GM19351 (cell line): ENCODE data around the gene ZNF181.
"Not testable (repeated sequence)": the region's sequence is repeated elsewhere in the genome, so short reads cannot be mapped to it uniquely, and the experiment has no call there.

Experiments used
- ATAC-seq: cut with Tn5 transposase; IDR thresholded peaks from one replicate; pipeline ENCODE4 v1.9.1; 2021; ENCODE audit warnings: mild to moderate bottlenecking, moderate library complexity; ENCODE audit not compliant: unreplicated experiment

The ZNF181 gene

DNA sequence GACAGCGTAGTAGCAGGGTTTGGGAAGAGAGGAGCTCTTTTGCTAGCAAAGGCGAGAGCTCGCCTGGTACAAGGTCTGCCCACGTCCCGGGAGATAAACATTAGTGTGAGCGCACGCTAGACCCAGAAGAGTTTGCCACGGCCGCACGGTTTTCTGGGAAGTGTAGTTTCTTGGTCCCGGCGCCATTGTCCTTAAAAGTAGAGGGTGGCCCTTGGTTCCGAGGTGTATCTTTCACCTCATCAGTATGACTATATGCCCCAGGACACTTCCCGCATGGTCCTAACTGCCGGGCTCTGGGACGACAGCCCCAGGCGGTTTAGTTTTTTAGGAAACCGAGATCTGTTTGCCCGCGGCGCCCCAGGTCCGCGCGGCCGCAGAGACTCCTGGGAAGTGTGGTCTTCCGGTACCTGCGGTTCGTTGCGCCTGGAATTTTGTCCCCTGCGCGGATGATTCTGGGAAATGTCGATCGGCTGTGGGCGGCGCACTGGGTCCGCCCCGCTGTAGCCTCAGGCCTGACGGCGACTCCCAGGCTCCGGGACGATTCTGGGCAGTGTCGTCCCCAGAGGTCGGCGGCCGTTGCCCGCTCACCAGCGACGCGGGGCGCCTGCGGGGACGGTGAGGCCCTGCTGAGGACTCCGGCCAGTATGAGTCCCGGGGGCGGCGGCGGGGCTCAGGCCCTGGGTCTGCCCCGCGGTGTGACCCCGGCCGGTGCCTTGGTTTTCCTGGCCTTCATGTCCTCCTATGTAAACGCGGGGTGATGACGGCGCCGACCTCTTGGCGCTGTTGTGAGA is at the start of gene ZNF181:
TSS of gene ZNF181 (plus strand) at position 498 of the 791 bp plus-strand sequence. CDS start 795 bp downstream, outside the sequence.
- ATAC-seq: peak; percentile 76

DNA sequence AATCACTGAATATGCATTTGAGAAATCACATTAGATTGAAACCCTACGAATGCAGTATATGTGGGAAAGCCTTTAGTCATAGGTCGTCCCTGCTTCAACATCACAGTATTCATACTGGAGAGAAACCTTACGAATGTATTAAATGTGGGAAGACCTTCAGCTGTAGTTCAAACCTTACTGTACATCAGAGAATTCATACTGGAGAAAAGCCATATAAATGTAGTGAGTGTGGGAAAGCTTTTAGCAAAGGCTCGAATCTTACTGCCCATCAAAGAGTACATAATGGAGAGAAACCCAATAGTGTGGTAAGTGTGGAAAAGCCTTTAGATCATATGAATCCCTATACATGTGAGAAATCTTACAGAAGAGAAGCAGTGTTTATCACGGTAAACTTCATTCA is 48.8 kb upstream of the ZNF181 start:
- not testable (repeated sequence) for ATAC-seq

DNA sequence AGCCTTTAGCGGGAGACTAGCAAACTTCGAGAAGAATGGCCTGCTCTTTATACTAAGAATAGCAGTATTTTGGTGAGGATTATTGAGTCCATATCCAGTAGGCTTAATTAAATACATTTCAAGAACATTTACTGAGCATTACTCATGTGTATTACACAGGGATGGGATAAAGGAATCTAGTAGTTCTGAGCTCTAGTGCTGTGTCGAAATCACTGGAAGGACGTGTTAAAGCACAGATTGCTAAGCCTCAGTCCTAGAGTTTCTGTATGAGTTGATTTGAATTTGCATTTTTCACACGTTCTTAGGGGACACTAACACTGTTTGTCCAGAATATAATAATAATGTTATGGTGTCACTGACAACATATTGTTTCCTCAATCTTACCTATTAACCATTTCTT is 47.6 kb upstream of the ZNF181 start:
- no peak for ATAC-seq

DNA sequence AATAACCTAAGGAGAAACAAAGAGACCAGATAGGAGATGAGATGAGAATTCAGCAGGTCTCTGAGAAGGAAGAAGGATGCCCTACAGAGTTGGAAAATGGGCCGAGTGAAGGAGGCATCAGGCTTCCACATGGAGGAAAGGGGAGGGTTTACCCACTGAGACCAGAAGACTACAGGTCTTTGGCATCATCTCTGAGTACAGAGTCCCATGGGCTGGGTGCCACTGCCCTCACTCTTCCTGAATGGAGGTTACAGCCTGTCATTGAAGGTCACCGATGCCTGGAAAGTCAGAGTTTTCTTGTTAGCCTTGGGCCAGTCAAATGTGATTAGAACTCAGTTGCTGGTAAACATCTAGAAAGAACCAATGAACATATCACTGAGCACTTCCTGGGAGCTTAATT is 46.7 kb upstream of the ZNF181 start:
- ATAC-seq: no peak

DNA sequence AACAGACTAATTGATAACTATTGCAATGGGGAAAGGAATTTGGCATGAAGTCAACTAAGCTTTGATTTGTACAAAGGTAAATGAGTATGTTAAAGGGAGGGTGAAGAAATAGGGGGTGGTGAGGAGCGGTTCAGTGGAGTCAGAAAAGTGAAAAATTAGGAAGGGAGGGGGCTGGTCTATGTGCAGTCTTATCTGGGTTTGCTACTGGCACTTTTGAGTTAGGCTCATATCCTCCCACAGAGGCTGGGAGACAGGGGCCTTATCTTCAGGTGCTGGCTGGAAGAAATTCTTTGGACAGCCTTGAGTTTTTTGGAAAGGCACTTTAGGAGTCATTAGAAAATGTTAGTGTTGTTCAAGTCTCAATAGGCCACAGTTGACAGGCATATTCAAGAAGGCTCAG is 45.5 kb upstream of the ZNF181 start:
- no peak for ATAC-seq

DNA sequence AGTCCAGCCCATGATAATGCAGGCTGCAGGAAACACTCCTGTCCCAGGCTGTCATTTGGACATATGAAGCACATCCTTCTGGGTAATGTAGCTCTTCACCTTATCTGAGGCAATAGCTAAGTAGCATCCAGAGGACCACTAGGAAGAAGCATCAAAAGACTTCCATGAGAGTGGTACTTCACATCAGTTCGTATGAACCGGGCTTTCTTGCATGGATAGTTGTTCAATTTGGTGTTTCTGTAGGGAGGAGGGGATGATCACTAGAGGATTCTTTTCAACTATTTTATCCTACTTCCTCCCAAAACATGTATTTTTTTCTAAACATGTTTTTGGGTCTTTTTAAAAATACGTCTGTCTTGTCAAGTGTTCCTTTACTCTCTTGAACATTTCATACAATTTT is 43.7 kb upstream of the ZNF181 start:
- no peak for ATAC-seq

DNA sequence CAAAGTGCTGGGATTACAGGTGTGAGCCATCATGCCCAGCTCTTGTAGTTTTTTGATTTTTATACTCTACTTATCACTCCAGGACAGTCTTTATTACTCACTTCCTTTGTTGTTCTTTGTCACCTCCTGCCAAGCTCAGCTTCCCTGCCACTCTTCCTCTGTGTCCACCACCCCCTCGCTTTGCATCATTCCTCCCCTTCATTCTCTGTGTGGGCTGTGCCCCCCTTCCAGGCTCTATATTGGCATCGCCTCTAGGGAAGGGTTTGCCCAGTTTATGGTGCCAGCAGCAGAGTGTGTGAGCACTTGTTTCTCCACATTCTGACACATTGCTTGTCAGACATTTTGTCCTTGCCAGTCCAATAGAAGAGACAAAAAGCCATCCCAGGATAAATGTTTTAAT is 41.5 kb upstream of the ZNF181 start:
- ATAC-seq: no peak

DNA sequence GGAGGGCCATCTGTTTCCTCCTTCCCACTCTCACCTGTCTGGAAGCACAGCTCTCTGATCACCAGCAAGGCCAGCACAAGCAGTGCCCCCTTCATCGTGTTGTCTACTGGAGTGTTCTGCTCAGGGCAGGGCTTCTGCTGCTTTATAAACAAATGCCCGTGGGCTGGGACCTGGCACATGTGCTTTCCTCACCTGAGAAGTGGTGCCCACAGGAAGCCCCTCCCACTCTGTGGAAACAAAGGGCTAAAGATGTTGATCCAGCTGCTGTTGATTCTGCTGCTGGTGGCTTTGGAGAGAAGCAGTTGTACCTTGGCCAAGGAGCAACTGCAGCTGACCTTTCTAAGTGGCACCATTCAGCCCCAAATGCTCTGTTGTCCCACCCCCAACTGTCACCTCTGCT is 26.4 kb upstream of the ZNF181 start:
- ATAC-seq: no peak

DNA sequence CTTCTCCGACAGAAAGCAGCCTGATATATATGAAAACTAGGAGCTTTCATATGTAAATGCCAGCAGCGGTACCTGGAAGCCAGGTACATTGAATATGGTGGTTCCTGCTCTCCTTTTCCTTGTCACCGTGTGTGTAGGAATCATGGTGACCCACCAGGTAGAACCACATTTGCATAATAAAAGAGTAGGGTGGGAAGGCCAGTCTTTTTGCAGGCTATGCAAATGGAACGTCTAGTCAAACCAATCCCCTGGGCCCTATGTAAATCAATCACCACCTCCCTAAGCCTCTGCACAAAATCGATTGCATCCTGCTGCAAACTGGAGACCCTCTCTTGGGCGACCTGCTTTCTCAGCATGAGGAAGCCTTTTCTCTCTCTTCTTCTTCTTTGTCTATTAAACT is 22.2 kb upstream of the ZNF181 start:
- no peak for ATAC-seq

DNA sequence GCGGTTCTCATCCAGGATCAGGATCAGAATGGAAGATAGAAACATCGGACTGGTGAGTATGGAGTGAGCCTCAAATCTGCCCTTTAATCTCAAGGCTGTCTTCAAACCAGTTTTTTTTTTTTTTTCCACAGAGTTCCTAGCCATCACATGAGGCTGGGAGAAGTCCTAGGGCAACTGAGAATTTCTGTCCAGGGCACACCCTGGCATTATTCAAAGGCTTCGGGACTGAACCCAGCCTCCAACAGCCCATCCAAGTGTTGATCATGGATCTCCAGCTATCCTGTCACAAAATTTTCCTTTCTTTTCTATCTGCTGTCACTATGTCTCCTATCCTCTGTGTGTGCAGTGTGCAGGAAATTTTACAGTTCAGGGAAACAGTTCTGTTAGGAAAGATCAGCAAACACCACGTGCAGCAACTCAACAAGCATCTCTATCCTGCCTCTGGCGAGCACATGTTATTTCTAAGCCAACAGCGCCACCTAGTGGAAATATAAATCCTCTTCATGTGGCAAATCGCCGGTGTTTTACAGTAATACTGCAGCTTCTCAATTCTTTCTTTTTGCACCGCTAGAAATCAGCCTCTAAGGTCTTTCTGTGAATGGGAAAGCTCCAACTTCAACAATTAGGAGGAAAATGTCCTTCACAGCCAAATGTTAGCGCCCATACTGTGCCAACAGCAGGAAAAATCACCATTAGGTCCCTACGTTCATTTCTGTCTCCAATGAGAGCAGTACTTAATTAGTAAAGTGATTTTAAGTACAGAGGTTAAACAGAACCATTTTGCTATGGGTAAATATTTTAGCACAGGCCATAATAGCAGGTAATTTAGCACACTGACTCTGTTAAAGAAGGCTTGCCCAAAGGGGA is 21.4 kb upstream of the ZNF181 start:
- no peak for ATAC-seq

DNA sequence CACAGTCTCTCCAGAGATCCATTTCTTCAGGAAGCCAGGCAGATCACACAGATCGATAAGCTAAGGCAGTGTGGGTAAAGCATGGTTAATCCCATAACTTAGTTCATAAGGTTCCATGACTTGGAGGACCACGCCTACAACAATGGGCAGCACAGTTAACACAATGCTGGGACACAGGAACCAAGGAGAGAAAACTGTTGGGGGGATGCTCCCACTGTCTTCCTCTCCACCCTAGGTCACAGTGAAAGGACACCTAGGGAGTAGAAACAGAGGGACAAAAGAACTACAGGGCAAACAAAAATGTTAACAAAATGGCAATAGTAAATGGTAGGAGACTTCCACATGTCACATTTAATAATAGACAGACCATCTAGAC is 20.8 kb upstream of the ZNF181 start:
- ATAC-seq: no peak

DNA sequence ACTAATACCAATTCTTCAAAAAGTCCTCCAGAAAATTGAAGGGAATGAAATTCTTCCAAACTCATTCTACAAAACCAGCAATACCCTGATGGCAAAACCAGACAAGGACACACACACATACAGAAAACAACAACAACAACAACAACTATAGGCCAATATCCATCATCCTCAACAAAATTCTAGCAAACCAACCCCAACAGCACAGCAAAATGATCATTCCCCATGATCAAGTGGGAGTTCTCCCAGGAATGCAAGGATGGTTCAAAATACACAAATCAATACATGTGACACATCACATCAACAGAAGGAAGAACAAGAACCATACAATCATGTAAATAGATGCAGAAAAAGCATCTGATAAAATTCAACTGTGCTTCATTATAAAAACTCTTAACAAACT is 18.7 kb upstream of the ZNF181 start:
- ATAC-seq: no peak

DNA sequence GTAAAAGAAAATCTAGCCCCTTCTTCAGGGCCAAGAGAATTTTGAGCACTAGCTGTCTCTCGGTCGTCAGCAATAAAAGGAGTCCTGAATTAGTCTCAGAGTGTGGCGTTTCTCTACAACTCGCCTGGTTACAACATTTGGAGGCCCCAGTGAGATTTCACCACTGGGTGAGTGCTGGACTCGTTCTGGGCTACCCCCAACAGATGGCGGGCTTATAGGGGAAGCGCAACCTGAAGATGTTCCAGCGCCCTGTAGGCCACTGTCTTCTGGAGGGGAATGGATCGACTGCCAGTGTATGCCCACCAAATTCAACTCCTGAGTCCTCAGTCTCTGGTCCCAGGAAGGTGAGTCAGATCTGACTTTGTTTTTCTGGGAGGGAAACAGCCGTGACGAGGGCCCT is 11.7 kb upstream of the ZNF181 start:
- no peak for ATAC-seq

DNA sequence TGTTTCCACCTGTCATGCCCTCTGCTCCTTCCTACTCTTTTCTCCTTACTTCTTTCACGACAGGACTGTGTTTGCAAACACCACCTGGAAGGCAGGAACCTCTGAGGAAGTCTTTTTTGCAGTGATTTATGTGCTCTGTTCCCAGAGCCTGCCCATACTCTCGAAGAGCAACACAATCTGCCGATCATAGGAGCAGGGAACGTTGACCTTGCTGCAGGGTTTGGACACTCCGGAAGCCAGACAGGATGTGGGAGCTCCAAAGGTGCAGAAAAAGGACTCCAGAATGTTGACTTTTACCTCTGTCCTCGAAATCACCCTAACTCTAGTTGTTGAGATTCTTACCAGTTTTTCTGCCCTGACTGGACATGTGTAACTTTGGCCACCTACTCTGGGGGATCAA is 8.6 kb upstream of the ZNF181 start:
- ATAC-seq: no peak

DNA sequence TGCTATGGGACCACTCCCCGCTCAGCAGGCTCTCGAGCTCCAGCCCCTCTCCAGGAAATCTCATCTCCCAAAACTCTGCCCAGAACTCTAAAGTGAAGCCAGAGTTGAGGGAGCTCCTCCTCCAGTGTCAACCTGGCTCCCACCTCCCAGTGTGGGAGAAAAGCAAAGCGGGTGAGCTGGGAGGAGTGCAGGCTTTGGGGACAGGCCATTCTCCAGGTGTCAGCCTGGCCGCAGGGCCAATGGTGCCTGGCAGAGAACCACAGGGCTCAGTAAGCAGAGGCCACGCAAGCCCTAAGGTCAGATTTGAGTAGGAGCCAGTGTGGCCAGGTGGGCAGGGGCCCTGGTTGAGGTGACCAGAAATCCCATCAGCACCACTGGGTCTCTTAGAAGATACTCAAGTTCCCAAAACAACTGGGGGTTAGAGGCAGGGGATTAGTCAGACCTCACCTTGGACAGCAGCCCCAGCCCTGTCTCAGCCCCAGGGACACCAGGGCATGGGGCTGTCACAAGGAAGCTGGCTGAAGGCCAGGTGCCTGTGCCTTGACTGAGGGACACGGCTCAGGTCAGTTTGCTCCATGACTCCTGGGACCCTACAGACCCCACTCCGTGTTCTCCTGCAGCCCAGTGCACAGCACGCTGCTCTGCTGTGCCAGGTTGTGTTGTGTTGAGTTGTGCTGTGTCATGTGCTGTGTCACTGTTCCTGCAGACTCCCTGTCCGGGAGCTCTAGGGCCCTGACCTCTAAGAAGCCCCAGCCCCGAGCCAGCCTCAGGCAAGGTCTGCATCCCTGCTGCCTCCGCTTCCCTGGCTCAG is 2.8 kb upstream of the ZNF181 start:
- ATAC-seq: no peak

DNA sequence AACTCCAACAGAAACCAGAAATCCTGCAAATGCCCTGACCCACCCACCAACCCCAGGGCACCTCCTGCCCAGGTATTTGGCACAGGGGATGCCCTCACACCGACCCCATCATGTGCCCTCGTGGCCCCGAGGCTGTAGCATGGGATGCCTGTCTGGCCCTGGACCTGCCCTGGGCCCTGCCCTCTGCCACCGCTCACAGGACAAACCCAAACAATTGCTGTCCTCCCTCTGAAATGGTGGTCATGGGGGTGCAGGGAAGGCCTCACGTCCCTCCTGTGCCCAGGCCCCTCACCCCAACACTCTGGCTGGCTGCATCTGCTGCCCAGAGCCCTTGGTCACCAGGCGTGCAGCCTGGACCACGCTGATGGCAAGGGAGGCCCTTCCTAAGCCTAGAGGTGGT is 2.1 kb upstream of the ZNF181 start:
- ATAC-seq: no peak

DNA sequence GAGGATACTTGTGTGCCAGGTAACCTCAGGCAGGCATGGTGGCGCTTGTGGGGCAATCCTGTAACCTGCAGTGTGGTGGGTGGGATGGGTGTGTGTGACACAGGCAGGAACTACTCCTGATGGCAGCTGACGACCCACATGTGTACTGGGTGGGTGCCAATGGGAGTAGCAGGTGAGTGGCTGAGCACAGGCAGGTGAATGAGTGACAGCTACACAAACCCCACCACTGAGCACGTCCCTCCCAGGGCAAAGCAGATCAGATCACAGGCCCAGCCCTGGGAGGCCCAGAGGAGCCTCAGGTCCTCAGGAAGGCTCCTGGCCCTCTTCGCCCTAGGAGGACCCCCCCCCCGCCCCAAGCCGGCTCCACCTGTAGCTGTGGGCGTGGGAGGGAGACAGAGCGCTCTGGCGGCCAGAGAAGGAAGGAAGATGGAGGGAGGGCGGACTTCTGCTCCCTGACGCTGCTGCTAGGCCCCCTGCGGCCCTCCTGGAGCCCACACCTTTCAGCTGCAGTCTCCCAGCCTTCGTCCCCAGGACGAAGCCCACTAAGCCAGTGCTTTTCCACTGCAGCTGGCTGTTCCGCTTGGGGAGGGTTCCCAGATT is 1.3 kb upstream of the ZNF181 start:
- no peak for ATAC-seq

DNA sequence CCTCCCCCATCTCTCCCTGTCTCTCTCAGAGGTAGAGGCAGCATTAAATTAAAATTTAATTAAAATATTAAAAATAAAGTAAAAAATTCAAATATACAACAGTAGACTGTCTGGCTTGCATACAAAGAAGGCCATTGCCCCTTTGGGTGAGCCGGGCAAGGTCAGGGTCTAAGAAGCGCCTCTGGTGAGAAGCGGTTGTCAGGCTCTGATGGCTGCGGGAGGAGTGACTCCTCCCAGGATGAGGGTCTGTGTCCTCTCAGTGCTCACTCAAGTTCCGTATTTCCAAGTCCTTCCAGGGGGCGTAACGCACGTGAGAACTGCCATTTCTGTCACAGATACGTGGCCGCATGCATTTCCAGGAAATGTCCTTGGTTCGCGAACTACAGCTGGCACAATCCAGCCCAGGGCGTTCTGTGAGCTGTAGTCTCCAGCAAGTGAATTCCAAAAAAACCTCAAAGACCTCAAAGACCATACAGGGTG is 737 bp upstream of the ZNF181 start:
- peak; percentile 19 for ATAC-seq

DNA sequence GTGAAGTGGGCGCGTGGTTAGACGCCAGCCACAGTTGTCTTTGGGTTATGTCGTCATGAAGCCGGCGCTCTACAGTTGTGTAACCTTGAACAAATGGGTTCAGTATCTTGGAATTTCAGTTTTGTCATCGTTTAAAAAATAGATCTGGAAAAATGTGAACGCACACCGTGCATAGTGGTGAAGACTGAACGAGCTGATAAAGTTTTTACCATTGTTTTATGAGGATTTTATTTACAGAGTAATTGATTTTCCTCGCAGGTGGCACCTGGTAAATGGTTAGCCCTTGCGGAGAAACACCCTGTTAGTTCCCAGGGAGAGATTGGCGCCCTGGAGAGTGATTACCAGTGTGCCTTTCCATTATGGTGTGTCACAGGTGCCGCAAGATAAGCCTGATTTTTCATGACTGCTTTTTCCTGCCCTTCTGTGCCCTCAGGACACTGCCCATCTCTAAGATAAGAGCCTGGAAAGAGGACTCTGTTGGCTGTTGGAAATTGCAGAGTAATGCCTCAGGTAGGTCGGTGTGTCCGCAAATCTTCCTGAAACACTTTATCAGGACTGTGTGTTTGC is 577 bp downstream of the ZNF181 start:
- no peak for ATAC-seq

DNA sequence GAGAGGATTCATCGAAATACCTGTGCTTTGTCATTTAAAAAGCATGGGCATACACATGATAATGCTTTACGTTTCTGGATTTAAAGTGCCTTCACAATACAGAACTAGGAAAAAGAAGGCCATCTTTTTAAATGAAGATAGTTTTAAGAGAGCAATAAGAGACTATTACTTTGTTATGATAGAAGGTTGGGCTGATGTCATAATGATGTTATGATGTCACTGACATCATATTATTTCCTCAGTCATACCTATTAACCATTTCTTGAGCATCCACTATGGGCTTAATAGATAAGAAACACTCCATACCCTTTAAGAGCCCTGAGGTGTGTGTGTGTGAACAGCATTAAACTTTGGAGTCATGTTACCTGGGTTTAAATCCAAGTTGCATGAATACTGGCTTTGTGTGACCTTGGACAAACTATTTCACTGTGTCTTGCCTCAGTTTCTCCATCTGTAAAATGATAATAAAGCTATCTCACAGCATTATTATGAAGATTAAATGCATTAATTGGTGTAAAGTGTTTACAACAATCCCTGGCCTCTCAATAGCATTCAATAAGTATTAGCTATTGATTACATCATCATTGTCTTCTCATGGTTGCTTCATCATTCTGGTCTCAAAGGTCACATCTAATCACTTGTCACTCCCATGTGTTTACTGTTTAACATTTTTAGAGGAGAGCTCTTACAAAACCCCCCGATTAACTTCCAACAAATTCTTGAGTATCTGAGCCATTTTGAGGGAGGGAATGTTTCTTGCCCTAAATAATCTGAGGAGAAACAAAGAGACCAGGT is 11.1 kb downstream of the ZNF181 start:
- no peak for ATAC-seq
